Measurements from ENCODE around the gene SNED1.

The SNED1 gene

DNA sequence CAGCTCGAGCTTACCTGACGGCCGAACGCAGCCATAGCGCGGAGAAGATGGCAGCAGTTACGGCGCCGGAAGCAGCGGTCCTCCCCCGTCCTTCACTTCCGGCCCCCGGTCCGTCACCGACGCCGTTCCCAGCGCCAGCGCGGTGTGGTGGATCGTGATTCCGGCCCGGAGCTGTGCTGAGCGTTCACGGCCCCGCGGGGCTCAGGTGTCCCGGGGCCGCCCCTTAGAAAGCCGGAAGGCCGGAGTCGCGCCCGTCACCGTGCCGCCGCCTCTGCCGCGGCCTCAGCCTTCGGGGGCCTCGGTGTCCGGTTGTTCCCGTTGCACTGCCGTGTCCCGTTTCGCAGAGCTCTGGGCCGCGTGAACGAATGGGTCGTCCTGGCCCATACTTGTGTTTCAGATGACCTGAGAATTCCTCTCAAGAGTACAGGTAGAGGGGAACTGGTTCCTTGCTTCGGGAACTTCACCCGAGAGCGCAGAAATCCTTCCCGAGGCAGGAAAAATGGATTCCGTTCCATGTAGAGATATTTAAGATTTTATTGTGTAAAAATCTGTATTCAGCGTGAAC lies 103.9 kb downstream of the SNED1 start, which contains the start of gene MTERF4 (continued):
- TF ChIP-seq, protein P1, sequence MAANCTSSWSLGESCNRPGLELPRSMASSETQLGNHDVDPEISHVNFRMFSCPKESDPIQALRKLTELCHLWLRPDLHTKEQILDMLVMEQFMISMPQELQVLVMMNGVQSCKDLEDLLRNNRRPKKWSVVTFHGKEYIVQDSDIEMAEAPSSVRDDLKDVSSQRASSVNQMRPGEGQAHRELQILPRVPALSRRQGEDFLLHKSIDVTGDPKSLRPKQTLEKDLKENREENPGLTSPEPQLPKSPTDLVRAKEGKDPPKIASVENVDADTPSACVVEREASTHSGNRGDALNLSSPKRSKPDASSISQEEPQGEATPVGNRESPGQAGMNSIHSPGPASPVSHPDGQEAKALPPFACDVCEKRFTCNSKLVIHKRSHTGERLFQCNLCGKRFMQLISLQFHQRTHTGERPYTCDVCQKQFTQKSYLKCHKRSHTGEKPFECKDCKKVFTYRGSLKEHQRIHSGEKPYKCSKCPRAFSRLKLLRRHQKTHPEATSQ (tag by site-specific recombination; IDR thresholded peaks at IDR 0.05): peak; percentile 100
- TF ChIP-seq ZBTB20 (tag by site-specific recombination; IDR thresholded peaks at IDR 0.05) (peak; percentile 83), ZNF473 (tag by site-specific recombination; IDR thresholded peaks at IDR 0.05) (no peak), KLF1 (tag by site-specific recombination; IDR thresholded peaks at IDR 0.05) (peak; percentile 60), ZNF391 (tag by site-specific recombination; IDR thresholded peaks at IDR 0.05; ENCODE audit: borderline replicate concordance, low read depth) (peak; percentile 98), ZBTB48 (tag by site-specific recombination; IDR thresholded peaks at IDR 0.05) (peak; percentile 42; the same call in 1 of the 2 replicates), ZNF37A (tag by site-specific recombination; IDR thresholded peaks at IDR 0.05) (no peak), ZBTB7A (tag by site-specific recombination; IDR thresholded peaks at IDR 0.05; ENCODE audit: low read depth) (peak; percentile 44; the same call in 1 of the 2 replicates), ZNF600 (tag by site-specific recombination; IDR thresholded peaks at IDR 0.05) (peak; percentile 99), TCF7L2 (IDR thresholded peaks at IDR 0.05; ENCODE audit: borderline replicate concordance, low read depth, low read length) (no peak), ZNF777 (tag by site-specific recombination; IDR thresholded peaks at IDR 0.05; ENCODE audit: borderline replicate concordance) (peak; percentile 50; the same call in 1 of the 2 replicates), YY1 (tag by site-specific recombination; IDR thresholded peaks at IDR 0.05) (peak; percentile 95), ZFP41 (tag by site-specific recombination; IDR thresholded peaks at IDR 0.05; ENCODE audit: borderline replicate concordance) (peak; percentile 69; the same call in 1 of the 2 replicates), ZNF274 (IDR thresholded peaks at IDR 0.05; ENCODE audit: low read length) (no peak), ZNF274 (tag by site-specific recombination; IDR thresholded peaks at IDR 0.05; ENCODE audit: borderline replicate concordance) (no peak), ZBTB8A (tag by site-specific recombination; IDR thresholded peaks at IDR 0.05) (peak; percentile 89), ZNF302 (tag by site-specific recombination; IDR thresholded peaks at IDR 0.05; ENCODE audit: low read depth) (no peak), ZNF785 (tag by site-specific recombination; IDR thresholded peaks at IDR 0.05) (0 out of 2 replicates have a peak, but pooled peaks have one; percentile 74), GFI1B (tag by site-specific recombination; IDR thresholded peaks at IDR 0.05) (no peak), ZNF292 (tag by site-specific recombination; IDR thresholded peaks at IDR 0.05; ENCODE audit: borderline replicate concordance, low read depth) (no peak), TRIM28 (IDR thresholded peaks at IDR 0.05; ENCODE audit: borderline replicate concordance, low read length) (peak; percentile 23; the same call in 1 of the 2 replicates), ZNF221 (tag by site-specific recombination; IDR thresholded peaks at IDR 0.05; ENCODE audit: borderline replicate concordance) (0 out of 2 replicates have a peak, but pooled peaks have one; percentile 83), ZNF311 (tag by site-specific recombination; IDR thresholded peaks at IDR 0.05; ENCODE audit: borderline replicate concordance) (no peak), ZNF626 (tag by site-specific recombination; IDR thresholded peaks at IDR 0.05) (no peak; the same call in 1 of the 2 replicates)
- TF ChIP-seq, protein P2, sequence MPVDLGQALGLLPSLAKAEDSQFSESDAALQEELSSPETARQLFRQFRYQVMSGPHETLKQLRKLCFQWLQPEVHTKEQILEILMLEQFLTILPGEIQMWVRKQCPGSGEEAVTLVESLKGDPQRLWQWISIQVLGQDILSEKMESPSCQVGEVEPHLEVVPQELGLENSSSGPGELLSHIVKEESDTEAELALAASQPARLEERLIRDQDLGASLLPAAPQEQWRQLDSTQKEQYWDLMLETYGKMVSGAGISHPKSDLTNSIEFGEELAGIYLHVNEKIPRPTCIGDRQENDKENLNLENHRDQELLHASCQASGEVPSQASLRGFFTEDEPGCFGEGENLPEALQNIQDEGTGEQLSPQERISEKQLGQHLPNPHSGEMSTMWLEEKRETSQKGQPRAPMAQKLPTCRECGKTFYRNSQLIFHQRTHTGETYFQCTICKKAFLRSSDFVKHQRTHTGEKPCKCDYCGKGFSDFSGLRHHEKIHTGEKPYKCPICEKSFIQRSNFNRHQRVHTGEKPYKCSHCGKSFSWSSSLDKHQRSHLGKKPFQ (tag by site-specific recombination; IDR thresholded peaks at IDR 0.05): 0 out of 2 replicates have a peak, but pooled peaks have one; percentile 17
- TF ChIP-seq, protein P3, sequence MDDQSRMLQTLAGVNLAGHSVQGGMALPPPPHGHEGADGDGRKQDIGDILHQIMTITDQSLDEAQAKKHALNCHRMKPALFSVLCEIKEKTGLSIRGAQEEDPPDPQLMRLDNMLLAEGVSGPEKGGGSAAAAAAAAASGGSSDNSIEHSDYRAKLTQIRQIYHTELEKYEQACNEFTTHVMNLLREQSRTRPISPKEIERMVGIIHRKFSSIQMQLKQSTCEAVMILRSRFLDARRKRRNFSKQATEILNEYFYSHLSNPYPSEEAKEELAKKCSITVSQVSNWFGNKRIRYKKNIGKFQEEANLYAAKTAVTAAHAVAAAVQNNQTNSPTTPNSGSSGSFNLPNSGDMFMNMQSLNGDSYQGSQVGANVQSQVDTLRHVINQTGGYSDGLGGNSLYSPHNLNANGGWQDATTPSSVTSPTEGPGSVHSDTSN (CRISPR knock-in tag; IDR thresholded peaks at IDR 0.05): peak; percentile 97
- TF ChIP-seq, protein P4, sequence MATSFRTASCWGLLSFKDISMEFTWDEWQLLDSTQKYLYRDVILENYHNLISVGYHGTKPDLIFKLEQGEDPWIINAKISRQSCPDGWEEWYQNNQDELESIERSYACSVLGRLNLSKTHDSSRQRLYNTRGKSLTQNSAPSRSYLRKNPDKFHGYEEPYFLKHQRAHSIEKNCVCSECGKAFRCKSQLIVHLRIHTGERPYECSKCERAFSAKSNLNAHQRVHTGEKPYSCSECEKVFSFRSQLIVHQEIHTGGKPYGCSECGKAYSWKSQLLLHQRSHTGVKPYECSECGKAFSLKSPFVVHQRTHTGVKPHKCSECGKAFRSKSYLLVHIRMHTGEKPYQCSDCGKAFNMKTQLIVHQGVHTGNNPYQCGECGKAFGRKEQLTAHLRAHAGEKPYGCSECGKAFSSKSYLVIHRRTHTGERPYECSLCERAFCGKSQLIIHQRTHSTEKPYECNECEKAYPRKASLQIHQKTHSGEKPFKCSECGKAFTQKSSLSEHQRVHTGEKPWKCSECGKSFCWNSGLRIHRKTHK (tag by site-specific recombination; IDR thresholded peaks at IDR 0.05): no peak
- TF ChIP-seq, protein P5, sequence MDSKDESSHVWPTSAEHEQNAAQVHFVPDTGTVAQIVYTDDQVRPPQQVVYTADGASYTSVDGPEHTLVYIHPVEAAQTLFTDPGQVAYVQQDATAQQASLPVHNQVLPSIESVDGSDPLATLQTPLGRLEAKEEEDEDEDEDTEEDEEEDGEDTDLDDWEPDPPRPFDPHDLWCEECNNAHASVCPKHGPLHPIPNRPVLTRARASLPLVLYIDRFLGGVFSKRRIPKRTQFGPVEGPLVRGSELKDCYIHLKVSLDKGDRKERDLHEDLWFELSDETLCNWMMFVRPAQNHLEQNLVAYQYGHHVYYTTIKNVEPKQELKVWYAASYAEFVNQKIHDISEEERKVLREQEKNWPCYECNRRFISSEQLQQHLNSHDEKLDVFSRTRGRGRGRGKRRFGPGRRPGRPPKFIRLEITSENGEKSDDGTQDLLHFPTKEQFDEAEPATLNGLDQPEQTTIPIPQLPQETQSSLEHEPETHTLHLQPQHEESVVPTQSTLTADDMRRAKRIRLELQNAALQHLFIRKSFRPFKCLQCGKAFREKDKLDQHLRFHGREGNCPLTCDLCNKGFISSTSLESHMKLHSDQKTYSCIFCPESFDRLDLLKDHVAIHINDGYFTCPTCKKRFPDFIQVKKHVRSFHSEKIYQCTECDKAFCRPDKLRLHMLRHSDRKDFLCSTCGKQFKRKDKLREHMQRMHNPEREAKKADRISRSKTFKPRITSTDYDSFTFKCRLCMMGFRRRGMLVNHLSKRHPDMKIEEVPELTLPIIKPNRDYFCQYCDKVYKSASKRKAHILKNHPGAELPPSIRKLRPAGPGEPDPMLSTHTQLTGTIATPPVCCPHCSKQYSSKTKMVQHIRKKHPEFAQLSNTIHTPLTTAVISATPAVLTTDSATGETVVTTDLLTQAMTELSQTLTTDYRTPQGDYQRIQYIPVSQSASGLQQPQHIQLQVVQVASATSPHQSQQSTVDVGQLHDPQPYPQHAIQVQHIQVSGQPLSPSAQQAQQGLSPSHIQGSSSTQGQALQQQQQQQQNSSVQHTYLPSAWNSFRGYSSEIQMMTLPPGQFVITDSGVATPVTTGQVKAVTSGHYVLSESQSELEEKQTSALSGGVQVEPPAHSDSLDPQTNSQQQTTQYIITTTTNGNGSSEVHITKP (tag by site-specific recombination; IDR thresholded peaks at IDR 0.05): peak; percentile 68
- TF ChIP-seq, protein P6, sequence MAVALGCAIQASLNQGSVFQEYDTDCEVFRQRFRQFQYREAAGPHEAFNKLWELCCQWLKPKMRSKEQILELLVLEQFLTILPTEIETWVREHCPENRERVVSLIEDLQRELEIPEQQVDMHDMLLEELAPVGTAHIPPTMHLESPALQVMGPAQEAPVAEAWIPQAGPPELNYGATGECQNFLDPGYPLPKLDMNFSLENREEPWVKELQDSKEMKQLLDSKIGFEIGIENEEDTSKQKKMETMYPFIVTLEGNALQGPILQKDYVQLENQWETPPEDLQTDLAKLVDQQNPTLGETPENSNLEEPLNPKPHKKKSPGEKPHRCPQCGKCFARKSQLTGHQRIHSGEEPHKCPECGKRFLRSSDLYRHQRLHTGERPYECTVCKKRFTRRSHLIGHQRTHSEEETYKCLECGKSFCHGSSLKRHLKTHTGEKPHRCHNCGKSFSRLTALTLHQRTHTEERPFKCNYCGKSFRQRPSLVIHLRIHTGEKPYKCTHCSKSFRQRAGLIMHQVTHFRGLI (tag by site-specific recombination; IDR thresholded peaks at IDR 0.05): no peak
